Measurements from ENCODE around the gene LY6G5C.

Gene LY6G5C

GRCh38 chr6:31626952-31627351 lies 53.9 kb downstream of the LY6G5C start:
- in situ Hi-C loops (cut with MboI; ENCODE audit: low pct_unique_long_range_greater_than_20kb, low sequenced_read_pairs, unreplicated experiment): no loop called here
- TF ChIP-seq CTCF (IDR thresholded peaks at IDR 0.05; ENCODE audit: extremely low read depth, insufficient read depth, missing control alignments): no peak
- no peak for DNase-seq (ENCODE audit: low spot score)
